ENCODE measurements around the gene ZNF207. TPM values are rescaled to one million over a fixed set of nuclear protein-coding genes. Genes with fewer than 3 reads are reported as not detected.

Gene ZNF207
- total RNA-seq (2021) (188 to 223 TPM (median 201 TPM) in 3 replicates), Bru-seq, nascent RNA (percentile 99 among the genes with signal in this experiment)
- long read RNA-seq, experiment 1, full-length matches to known transcripts: 518 of 665 reads
- long read RNA-seq, experiment 1, partial matches to known transcripts: 44 of 665 reads
- long read RNA-seq, experiment 1, other reads (novel, unspliced or antisense): 103 of 665 reads
- long read RNA-seq, experiment 2, full-length matches to known transcripts: 145 of 246 reads
- long read RNA-seq, experiment 2, partial matches to known transcripts: 62 of 246 reads
- long read RNA-seq, experiment 2, other reads (novel, unspliced or antisense): 39 of 246 reads
- long read RNA-seq, experiment 3, full-length matches to known transcripts: 251 of 291 reads
- long read RNA-seq, experiment 3, partial matches to known transcripts: 27 of 291 reads
- long read RNA-seq, experiment 3, other reads (novel, unspliced or antisense): 13 of 291 reads

DNA sequence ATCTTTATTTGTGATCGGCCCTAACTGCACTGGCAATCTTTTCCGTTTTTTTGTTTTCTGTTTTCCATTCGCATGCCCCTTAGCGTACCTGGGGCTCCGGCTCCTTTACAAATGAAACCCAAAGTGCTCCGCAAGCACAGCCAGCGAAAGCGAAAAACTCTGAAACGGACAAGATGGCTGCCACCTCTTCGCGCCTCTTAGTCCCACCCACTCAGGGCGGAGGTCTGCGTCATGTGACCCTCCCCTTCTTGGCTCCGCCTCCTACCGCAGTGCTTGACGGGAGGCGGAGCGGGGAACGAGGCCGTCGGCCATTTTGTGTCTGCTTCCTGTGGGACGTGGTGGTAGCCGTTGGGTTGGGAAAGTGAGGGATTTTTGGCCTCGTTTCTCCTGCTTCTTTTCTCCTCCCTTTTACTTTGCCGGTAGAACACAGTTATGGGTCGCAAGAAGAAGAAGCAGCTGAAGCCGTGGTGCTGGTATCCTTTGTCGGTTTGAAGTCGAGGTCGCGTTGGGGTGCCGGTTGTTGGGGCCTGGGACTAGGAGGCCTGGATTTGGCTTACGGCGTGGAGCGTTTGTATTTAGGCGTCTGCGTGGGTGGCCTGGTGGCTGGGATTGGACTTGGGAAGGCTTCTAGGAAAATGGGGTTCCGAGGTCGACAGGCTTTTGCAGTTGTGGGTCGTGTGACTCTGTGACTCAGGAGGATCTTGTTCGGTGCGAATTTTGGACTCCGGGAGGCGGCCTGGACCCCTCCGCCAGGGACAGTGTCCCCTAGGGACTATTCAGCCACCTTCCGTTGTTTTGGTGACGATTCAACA, at the start of gene ZNF207:
Gene ZNF207, plus strand, starts transcription at position 304 of the 812 bp plus-strand sequence. Its CDS starts 129 bp downstream, at position 433.
- peak within 1 kb of the TSS; percentile 99 for H3K4me3 Mint-ChIP-seq
- CTCF ChIA-PET: interaction anchor here (1.0 to 1.4 kb wide), 3 partner anchors 31 to 97 kb away, joined by 5 to 7 read pairs (median 5); partner anchors contain the start of gene PSMD11
- H3K27ac Mint-ChIP-seq: peak within 1 kb of the TSS; percentile 100
- POLR2A ChIA-PET: interaction anchor here (1.2 kb wide), 1 partner anchor 94 kb away, joined by 6 read pairs; the partner anchor contains the start of gene PSMD11
- DNase-seq (ENCODE audit: low spot score) (peak; percentile 96), ATAC-seq (peak; percentile 96)
- peaks cover 43% of the 10 kb centered on the region for H3K36me3 Mint-ChIP-seq
- H3K9me3 Mint-ChIP-seq: no peaks in the 10 kb centered on the region
- peaks cover 32% of the 10 kb centered on the region for H3K4me1 Mint-ChIP-seq
- no peaks in the 10 kb centered on the region for H3K27me3 Mint-ChIP-seq (ENCODE audit: low read depth)
- no peak for TF ChIP-seq ZNF138 (CRISPR knock-in tag; conservative IDR thresholded peaks at IDR 0.05)
- no peak for TF ChIP-seq NR3C1 (CRISPR knock-in tag; conservative IDR thresholded peaks at IDR 0.05; ENCODE audit: low read depth)
- 0 out of 2 replicates have a peak, but pooled peaks have one; percentile 50 for TF ChIP-seq ESRRA (CRISPR knock-in tag; IDR thresholded peaks at IDR 0.05; ENCODE audit: borderline replicate concordance)
- TF ChIP-seq, protein P1, sequence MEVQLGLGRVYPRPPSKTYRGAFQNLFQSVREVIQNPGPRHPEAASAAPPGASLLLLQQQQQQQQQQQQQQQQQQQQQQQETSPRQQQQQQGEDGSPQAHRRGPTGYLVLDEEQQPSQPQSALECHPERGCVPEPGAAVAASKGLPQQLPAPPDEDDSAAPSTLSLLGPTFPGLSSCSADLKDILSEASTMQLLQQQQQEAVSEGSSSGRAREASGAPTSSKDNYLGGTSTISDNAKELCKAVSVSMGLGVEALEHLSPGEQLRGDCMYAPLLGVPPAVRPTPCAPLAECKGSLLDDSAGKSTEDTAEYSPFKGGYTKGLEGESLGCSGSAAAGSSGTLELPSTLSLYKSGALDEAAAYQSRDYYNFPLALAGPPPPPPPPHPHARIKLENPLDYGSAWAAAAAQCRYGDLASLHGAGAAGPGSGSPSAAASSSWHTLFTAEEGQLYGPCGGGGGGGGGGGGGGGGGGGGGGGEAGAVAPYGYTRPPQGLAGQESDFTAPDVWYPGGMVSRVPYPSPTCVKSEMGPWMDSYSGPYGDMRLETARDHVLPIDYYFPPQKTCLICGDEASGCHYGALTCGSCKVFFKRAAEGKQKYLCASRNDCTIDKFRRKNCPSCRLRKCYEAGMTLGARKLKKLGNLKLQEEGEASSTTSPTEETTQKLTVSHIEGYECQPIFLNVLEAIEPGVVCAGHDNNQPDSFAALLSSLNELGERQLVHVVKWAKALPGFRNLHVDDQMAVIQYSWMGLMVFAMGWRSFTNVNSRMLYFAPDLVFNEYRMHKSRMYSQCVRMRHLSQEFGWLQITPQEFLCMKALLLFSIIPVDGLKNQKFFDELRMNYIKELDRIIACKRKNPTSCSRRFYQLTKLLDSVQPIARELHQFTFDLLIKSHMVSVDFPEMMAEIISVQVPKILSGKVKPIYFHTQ (CRISPR knock-in tag; IDR thresholded peaks at IDR 0.05): no peak
- TF ChIP-seq NFE2L1 (CRISPR knock-in tag; IDR thresholded peaks at IDR 0.05): 0 out of 2 replicates have a peak, but pooled peaks have one; percentile 28
- TF ChIP-seq, protein P2, sequence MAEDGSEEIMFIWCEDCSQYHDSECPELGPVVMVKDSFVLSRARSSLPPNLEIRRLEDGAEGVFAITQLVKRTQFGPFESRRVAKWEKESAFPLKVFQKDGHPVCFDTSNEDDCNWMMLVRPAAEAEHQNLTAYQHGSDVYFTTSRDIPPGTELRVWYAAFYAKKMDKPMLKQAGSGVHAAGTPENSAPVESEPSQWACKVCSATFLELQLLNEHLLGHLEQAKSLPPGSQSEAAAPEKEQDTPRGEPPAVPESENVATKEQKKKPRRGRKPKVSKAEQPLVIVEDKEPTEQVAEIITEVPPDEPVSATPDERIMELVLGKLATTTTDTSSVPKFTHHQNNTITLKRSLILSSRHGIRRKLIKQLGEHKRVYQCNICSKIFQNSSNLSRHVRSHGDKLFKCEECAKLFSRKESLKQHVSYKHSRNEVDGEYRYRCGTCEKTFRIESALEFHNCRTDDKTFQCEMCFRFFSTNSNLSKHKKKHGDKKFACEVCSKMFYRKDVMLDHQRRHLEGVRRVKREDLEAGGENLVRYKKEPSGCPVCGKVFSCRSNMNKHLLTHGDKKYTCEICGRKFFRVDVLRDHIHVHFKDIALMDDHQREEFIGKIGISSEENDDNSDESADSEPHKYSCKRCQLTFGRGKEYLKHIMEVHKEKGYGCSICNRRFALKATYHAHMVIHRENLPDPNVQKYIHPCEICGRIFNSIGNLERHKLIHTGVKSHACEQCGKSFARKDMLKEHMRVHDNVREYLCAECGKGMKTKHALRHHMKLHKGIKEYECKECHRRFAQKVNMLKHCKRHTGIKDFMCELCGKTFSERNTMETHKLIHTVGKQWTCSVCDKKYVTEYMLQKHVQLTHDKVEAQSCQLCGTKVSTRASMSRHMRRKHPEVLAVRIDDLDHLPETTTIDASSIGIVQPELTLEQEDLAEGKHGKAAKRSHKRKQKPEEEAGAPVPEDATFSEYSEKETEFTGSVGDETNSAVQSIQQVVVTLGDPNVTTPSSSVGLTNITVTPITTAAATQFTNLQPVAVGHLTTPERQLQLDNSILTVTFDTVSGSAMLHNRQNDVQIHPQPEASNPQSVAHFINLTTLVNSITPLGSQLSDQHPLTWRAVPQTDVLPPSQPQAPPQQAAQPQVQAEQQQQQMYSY (CRISPR knock-in tag; IDR thresholded peaks at IDR 0.05): no peak
- TF ChIP-seq EMX1 (CRISPR knock-in tag; IDR thresholded peaks at IDR 0.05): no peak
- no peak for TF ChIP-seq TP53 (CRISPR knock-in tag; IDR thresholded peaks at IDR 0.05)
- no peak for TF ChIP-seq ZBTB21 (CRISPR knock-in tag; IDR thresholded peaks at IDR 0.05; ENCODE audit: borderline replicate concordance)
- no peak for TF ChIP-seq TCF7 (CRISPR knock-in tag; IDR thresholded peaks at IDR 0.05; ENCODE audit: low read depth)
- TF ChIP-seq, protein P3, sequence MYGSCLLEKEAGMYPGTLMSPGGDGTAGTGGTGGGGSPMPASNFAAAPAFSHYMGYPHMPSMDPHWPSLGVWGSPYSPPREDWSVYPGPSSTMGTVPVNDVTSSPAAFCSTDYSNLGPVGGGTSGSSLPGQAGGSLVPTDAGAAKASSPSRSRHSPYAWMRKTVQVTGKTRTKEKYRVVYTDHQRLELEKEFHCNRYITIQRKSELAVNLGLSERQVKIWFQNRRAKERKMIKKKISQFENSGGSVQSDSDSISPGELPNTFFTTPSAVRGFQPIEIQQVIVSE (CRISPR knock-in tag; IDR thresholded peaks at IDR 0.05; ENCODE audit: borderline replicate concordance): no peak
- TF ChIP-seq, protein P4, sequence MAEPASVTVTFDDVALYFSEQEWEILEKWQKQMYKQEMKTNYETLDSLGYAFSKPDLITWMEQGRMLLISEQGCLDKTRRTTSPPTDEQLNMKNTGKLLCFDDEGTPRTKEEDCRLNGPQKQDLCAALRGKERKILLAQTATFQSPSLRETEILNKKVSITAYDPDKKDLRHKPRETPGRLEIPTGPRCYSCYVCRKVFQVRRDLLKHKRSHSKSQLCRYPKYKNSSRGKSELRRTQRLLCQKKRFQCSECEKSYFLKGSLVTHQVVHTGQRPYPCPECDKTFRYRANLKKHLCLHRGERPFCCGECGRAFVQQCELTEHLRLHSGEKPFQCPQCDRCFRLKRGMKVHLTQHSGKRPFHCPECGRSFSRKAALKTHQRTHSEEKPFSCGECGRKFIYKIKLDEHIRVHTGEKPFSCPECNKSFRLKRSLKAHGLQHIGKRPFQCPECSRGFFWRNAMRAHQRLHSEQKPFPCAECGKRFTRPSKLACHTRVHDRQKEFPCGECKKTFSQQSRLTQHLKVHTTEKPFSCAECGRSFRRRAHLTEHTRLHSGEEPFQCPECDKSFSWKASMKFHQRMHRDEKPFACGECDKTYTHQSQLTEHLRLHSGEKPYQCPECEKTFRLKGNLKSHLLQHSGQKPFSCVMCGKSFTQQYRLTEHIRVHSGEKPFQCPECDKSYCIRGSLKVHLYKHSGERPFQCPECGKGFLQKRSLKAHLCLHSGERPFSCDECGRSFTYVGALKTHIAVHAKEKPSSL (CRISPR knock-in tag; conservative IDR thresholded peaks at IDR 0.05): no peak
- TF ChIP-seq, protein P5, sequence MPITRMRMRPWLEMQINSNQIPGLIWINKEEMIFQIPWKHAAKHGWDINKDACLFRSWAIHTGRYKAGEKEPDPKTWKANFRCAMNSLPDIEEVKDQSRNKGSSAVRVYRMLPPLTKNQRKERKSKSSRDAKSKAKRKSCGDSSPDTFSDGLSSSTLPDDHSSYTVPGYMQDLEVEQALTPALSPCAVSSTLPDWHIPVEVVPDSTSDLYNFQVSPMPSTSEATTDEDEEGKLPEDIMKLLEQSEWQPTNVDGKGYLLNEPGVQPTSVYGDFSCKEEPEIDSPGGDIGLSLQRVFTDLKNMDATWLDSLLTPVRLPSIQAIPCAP (CRISPR knock-in tag; IDR thresholded peaks at IDR 0.05): no peak
- TF ChIP-seq, protein P6, sequence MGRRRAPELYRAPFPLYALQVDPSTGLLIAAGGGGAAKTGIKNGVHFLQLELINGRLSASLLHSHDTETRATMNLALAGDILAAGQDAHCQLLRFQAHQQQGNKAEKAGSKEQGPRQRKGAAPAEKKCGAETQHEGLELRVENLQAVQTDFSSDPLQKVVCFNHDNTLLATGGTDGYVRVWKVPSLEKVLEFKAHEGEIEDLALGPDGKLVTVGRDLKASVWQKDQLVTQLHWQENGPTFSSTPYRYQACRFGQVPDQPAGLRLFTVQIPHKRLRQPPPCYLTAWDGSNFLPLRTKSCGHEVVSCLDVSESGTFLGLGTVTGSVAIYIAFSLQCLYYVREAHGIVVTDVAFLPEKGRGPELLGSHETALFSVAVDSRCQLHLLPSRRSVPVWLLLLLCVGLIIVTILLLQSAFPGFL (CRISPR knock-in tag; IDR thresholded peaks at IDR 0.05; ENCODE audit: borderline replicate concordance): 0 out of 2 replicates have a peak, but pooled peaks have one; percentile 39
- TF ChIP-seq, protein P7, sequence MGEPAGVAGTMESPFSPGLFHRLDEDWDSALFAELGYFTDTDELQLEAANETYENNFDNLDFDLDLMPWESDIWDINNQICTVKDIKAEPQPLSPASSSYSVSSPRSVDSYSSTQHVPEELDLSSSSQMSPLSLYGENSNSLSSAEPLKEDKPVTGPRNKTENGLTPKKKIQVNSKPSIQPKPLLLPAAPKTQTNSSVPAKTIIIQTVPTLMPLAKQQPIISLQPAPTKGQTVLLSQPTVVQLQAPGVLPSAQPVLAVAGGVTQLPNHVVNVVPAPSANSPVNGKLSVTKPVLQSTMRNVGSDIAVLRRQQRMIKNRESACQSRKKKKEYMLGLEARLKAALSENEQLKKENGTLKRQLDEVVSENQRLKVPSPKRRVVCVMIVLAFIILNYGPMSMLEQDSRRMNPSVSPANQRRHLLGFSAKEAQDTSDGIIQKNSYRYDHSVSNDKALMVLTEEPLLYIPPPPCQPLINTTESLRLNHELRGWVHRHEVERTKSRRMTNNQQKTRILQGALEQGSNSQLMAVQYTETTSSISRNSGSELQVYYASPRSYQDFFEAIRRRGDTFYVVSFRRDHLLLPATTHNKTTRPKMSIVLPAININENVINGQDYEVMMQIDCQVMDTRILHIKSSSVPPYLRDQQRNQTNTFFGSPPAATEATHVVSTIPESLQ (CRISPR knock-in tag; IDR thresholded peaks at IDR 0.05): no peak
- no peak for TF ChIP-seq MXD4 (CRISPR knock-in tag; IDR thresholded peaks at IDR 0.05; ENCODE audit: borderline replicate concordance)
- TF ChIP-seq CBFB (CRISPR knock-in tag; IDR thresholded peaks at IDR 0.05; ENCODE audit: low read depth): no peak
- TF ChIP-seq, protein P8, sequence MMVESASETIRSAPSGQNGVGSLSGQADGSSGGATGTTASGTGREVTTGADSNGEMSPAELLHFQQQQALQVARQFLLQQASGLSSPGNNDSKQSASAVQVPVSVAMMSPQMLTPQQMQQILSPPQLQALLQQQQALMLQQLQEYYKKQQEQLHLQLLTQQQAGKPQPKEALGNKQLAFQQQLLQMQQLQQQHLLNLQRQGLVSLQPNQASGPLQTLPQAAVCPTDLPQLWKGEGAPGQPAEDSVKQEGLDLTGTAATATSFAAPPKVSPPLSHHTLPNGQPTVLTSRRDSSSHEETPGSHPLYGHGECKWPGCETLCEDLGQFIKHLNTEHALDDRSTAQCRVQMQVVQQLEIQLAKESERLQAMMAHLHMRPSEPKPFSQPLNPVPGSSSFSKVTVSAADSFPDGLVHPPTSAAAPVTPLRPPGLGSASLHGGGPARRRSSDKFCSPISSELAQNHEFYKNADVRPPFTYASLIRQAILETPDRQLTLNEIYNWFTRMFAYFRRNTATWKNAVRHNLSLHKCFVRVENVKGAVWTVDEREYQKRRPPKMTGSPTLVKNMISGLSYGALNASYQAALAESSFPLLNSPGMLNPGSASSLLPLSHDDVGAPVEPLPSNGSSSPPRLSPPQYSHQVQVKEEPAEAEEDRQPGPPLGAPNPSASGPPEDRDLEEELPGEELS (CRISPR knock-in tag; IDR thresholded peaks at IDR 0.05): 0 out of 2 replicates have a peak, but pooled peaks have one; percentile 54

Data from WTC11 (cell line).